BLaER1 treated with 17β-estradiol and CSF1 and Interleukin-3, amounts not matched to agents 10 nM and 100 nM (cell line): ENCODE data around the gene NHSL2.

Experiments
- H3K27ac ChIP-seq, 11 experiments: shearing (Covaris generic); formaldehyde crosslinking; 2 replicates each; pipeline ENCODE4 v1.8.1; 2022
- H3K27me3 ChIP-seq, 11 experiments: shearing (Covaris generic); formaldehyde crosslinking; 2 replicates each; pipeline ENCODE4 v1.8.1; 2022
- H3K36me3 ChIP-seq, 11 experiments: shearing (Covaris generic); formaldehyde crosslinking; 2 replicates each; pipeline ENCODE4 v1.8.1; 2022
- H3K4me1 ChIP-seq, 10 experiments: shearing (Covaris generic); formaldehyde crosslinking; 2 replicates each; pipeline ENCODE4 v1.8.1; 2022
- H3K4me2 ChIP-seq, 11 experiments: shearing (Covaris generic); formaldehyde crosslinking; 2 replicates each; pipeline ENCODE4 v1.8.1; 2022
- H3K4me3 ChIP-seq, 10 experiments: shearing (Covaris generic); formaldehyde crosslinking; 2 replicates each; pipeline ENCODE4 v1.8.1; 2022
- H3K9ac ChIP-seq, 11 experiments: shearing (Covaris generic); formaldehyde crosslinking; 2 replicates each; pipeline ENCODE4 v1.8.1; 2022
- H3K9me3 ChIP-seq, 11 experiments: shearing (Covaris generic); formaldehyde crosslinking; replicated peaks in 1 of 11; 2 replicates each; pipeline ENCODE4 v1.8.1; 2022
- H4K20me1 ChIP-seq, 11 experiments: shearing (Covaris generic); formaldehyde crosslinking; 2 replicates each; pipeline ENCODE4 v1.8.1; 2022
- Cebpa-rat ChIP-seq, 11 experiments: shearing (Covaris generic); IDR thresholded peaks; 2 replicates each; pipeline ENCODE4 v1.8.1; 2022

The NHSL2 gene

GRCh38 chrX:72108666-72109065 lies 198.0 kb downstream of the NHSL2 start:
- Histone ChIP-seq H3K4me3 (no peak overlapping the region), H3K9ac (no peak overlapping the region), H3K4me1 (peaks cover 0 to 83% (median 42%) of the 10 kb centered on the region in 10 experiments; a peak in 16 of 20 replicates), H3K9me3 (no peaks in the 10 kb centered on the region), H3K27me3 (peaks cover 55 to 87% (median 85%) of the 10 kb centered on the region in 11 experiments), H3K27ac (no peak overlapping the region), H4K20me1 (peaks cover 0 to 12% (median 0%) of the 10 kb centered on the region in 11 experiments; a peak in 4 of 22 replicates), H3K36me3 (no peaks in the 10 kb centered on the region), H3K4me2 (peak overlapping the region in 8 of 11 experiments; percentile 37 to 74 (median 58); a peak in 11 of 22 replicates)
- no peak for TF ChIP-seq Cebpa-rat (IDR thresholded peaks at IDR 0.05)

GRCh38 chrX:72110051-72110875 lies 199.6 kb downstream of the NHSL2 start:
- no peaks in the 10 kb centered on the region for H3K9me3 ChIP-seq
- H3K36me3 ChIP-seq: no peaks in the 10 kb centered on the region
- peaks cover 0 to 11% (median 0%) of the 10 kb centered on the region in 11 experiments; a peak in 4 of 22 replicates for H4K20me1 ChIP-seq
- peak overlapping the region in 7 of 11 experiments; percentile 10 to 74 (median 35); a peak in 11 of 22 replicates for H3K4me2 ChIP-seq
- no peak overlapping the region for H3K4me3 ChIP-seq
- no peak overlapping the region for H3K9ac ChIP-seq
- peaks cover 54 to 86% (median 84%) of the 10 kb centered on the region in 11 experiments for H3K27me3 ChIP-seq
- H3K4me1 ChIP-seq: peaks cover 0 to 78% (median 43%) of the 10 kb centered on the region in 10 experiments; a peak in 16 of 20 replicates
- no peak overlapping the region for H3K27ac ChIP-seq
- TF ChIP-seq Cebpa-rat (IDR thresholded peaks at IDR 0.05): no peak

DNA sequence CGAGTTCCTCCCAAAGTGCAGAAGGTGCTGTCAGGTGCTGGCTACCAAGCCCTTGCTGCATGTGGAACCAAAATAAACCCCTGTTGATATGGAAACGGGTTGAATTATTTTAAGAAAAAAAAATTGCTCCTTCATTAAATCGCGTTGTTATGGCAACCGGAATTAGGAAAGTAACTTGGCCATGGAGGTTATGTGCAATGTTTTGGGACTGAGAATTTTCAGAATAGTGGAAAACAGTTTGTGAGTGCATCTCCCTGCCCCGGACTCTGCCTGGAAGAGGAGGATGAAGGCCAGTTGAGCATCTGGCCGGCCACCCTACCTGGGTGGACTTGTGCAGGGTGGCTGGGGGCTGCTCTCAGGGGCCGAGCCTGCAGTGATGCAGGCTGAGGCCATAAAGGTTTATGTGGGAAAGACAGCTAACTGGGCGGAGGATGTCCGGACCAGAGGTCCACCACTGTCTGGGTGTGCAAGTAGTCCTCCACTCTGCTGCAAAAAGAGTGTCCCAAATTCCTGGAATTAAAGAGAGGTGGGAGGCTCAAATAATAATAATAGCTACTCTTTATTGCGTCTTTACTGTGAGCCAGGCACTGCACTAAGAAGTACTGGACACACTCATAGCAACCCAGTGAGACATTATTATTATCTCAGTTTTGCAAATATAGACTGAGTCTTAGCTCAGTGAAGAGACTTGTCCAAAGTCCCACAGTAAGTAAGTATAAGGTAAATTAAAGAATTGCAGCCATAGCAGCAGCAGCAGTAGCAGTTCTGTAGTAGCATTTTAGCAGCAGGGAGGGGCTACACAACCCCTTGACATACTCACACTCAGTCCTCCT lies 200.4 kb downstream of the NHSL2 start:
- Histone ChIP-seq H3K4me1 (peaks cover 0 to 70% (median 41%) of the 10 kb centered on the region in 10 experiments; a peak in 16 of 20 replicates), H3K36me3 (no peaks in the 10 kb centered on the region)

DNA sequence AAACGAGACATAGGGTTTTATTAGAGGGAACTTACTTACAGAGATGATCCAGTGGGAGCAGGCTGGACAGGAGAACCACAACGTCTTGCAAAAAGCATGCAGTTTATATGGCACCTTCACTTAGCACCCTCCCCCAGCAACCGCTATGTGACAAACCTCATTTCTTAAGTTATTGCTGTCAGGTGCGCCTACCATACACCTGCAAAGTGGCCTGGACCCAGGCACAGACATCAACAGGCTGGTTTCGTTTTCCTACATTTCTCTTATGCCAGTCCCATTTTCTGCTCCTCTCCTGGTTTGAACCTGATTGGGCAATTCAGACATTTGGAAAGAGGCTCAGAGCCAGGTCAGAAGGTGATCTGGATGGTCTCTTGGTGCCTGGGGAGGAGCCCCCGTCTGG lies 202.8 kb downstream of the NHSL2 start:
- no peak overlapping the region for H3K9ac ChIP-seq
- no peak overlapping the region for H3K27ac ChIP-seq
- peak overlapping the region in 5 of 11 experiments; percentile 36 to 54 (median 37); a peak in 10 of 22 replicates for H3K4me2 ChIP-seq
- no peaks in the 10 kb centered on the region for H3K36me3 ChIP-seq
- H3K9me3 ChIP-seq: no peaks in the 10 kb centered on the region
- H4K20me1 ChIP-seq: peaks cover 0 to 10% (median 0%) of the 10 kb centered on the region in 11 experiments; a peak in 4 of 22 replicates
- peaks cover 0 to 56% (median 26%) of the 10 kb centered on the region in 10 experiments; a peak in 14 of 20 replicates for H3K4me1 ChIP-seq
- no peak for TF ChIP-seq Cebpa-rat (IDR thresholded peaks at IDR 0.05)
- H3K4me3 ChIP-seq: no peak overlapping the region
- H3K27me3 ChIP-seq: peaks cover 49 to 93% (median 82%) of the 10 kb centered on the region in 11 experiments

More for the DNA sequence above, 200.4 kb downstream of the NHSL2 start:
- no peak for TF ChIP-seq Cebpa-rat (IDR thresholded peaks at IDR 0.05)
- Histone ChIP-seq H4K20me1 (peaks cover 0 to 10% (median 0%) of the 10 kb centered on the region in 11 experiments; a peak in 4 of 22 replicates), H3K4me3 (no peak overlapping the region), H3K4me2 (peak overlapping the region in 5 of 11 experiments; percentile 28 to 72 (median 35); a peak in 3 of 22 replicates), H3K9ac (no peak overlapping the region), H3K27ac (no peak overlapping the region), H3K9me3 (no peaks in the 10 kb centered on the region), H3K27me3 (peaks cover 52 to 89% (median 87%) of the 10 kb centered on the region in 11 experiments)

DNA sequence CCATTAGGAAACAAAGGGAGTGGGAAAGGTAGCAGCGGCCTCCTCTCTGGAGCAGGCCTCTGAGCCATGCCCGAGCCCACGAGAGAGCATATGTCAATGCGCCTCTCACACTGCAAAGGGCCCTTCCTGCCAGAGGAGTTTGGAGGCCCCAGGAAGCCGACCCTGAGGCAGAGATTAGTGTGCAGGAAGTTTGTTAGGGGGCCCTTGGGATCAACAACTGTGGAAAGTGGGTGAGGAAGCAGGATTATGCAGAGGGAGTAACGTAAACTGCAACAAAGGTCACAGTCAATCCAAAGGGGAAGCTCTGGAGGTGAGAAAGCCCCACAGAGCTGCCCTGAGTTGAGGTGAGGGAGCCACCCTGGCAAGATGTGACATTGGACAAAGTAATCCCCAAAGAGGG lies 203.7 kb downstream of the NHSL2 start:
- H4K20me1 ChIP-seq: peaks cover 0 to 10% (median 0%) of the 10 kb centered on the region in 11 experiments; a peak in 4 of 22 replicates
- H3K9ac ChIP-seq: no peak overlapping the region
- H3K36me3 ChIP-seq: no peaks in the 10 kb centered on the region
- peak overlapping the region in 4 of 11 experiments; percentile 36 to 54 (median 41); a peak in 6 of 22 replicates for H3K4me2 ChIP-seq
- TF ChIP-seq Cebpa-rat (IDR thresholded peaks at IDR 0.05): no peak
- 0 out of 22 replicates have a peak overlapping the region, but pooled peaks of 2 of the 11 experiments have one; percentile 1 to 12 for H3K27ac ChIP-seq
- peaks cover 0 to 48% (median 23%) of the 10 kb centered on the region in 10 experiments; a peak in 12 of 20 replicates for H3K4me1 ChIP-seq
- H3K27me3 ChIP-seq: peaks cover 40 to 88% (median 73%) of the 10 kb centered on the region in 11 experiments
- H3K4me3 ChIP-seq: no peak overlapping the region
- H3K9me3 ChIP-seq: no peaks in the 10 kb centered on the region

- Histone ChIP-seq H3K4me1 (peaks cover 0 to 46% (median 20%) of the 10 kb centered on the region in 10 experiments; a peak in 12 of 20 replicates), H3K9me3 (no peaks in the 10 kb centered on the region), H4K20me1 (peaks cover 0 to 10% (median 0%) of the 10 kb centered on the region in 11 experiments; a peak in 4 of 22 replicates), H3K36me3 (no peaks in the 10 kb centered on the region), H3K27me3 (peaks cover 35 to 83% (median 69%) of the 10 kb centered on the region in 11 experiments), H3K4me3 (no peak overlapping the region), H3K9ac (no peak overlapping the region), H3K4me2 (peak overlapping the region in 3 of 11 experiments; percentile 36 to 54 (median 45); a peak in 1 of 22 replicates), H3K27ac (no peak overlapping the region)
- TF ChIP-seq Cebpa-rat (IDR thresholded peaks at IDR 0.05): no peak
These were observed 204.2 kb downstream of the NHSL2 start for GRCh38 chrX:72114807-72115206.

- Histone ChIP-seq H4K20me1 (peaks cover 0 to 10% (median 0%) of the 10 kb centered on the region in 11 experiments; a peak in 4 of 22 replicates), H3K4me1 (peaks cover 0 to 46% (median 16%) of the 10 kb centered on the region in 10 experiments; a peak in 12 of 20 replicates)
- TF ChIP-seq Cebpa-rat (IDR thresholded peaks at IDR 0.05): no peak
These were observed 204.7 kb downstream of the NHSL2 start for GRCh38 chrX:72115380-72115779.

DNA sequence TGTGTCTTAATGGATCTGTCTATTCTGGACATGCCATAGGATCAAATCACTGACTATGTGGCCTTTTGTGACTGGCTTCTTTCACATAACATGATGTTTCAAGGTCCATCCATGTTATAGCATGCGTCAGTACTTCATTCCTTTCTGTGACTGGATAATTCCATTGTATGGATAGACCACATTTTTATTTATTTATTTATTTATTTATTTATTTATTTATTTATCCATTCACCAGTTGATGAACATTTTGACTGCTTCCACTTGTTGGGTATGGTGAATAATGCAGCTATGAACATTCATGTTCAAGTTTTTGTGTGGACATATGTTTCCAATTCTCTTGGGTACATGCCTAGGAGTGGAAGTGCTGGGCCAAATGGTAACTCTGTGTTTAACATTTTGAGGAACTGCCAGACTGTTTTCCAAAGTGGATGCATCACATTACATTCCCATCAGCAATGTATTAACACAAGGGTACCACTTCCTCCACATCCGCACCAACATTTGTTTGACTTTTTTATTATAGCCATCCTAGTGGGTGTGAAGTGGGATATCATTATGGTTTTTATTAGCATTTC lies 207.1 kb downstream of the NHSL2 start:
- no peak overlapping the region for H3K27ac ChIP-seq
- TF ChIP-seq Cebpa-rat (IDR thresholded peaks at IDR 0.05): no peak
- H3K27me3 ChIP-seq: peaks cover 24 to 70% (median 50%) of the 10 kb centered on the region in 11 experiments
- peaks cover 19 to 53% (median 37%) of the 10 kb centered on the region in 10 experiments; a peak in 19 of 20 replicates for H3K4me1 ChIP-seq
- H3K4me2 ChIP-seq: no peak overlapping the region
- peaks cover 0 to 10% (median 0%) of the 10 kb centered on the region in 11 experiments; a peak in 3 of 22 replicates for H4K20me1 ChIP-seq
- H3K4me3 ChIP-seq: no peak overlapping the region
- H3K9me3 ChIP-seq: no peaks in the 10 kb centered on the region
- no peaks in the 10 kb centered on the region for H3K36me3 ChIP-seq
- no peak overlapping the region for H3K9ac ChIP-seq

More at GRCh38 chrX:72115380-72115779, 204.7 kb downstream of the NHSL2 start:
- H3K9me3 ChIP-seq: no peaks in the 10 kb centered on the region
- H3K36me3 ChIP-seq: no peaks in the 10 kb centered on the region
- no peak overlapping the region for H3K27ac ChIP-seq
- no peak overlapping the region for H3K4me3 ChIP-seq
- peaks cover 34 to 80% (median 66%) of the 10 kb centered on the region in 11 experiments for H3K27me3 ChIP-seq
- H3K4me2 ChIP-seq: no peak overlapping the region
- no peak overlapping the region for H3K9ac ChIP-seq
